Measurements from ENCODE around the gene MSI2. TPM values are rescaled to one million over a fixed set of nuclear protein-coding genes. Genes with fewer than 3 reads are reported as not detected.

The MSI2 gene
- total RNA-seq, 2 experiments from 2014 or later: 131 to 164 TPM

DNA sequence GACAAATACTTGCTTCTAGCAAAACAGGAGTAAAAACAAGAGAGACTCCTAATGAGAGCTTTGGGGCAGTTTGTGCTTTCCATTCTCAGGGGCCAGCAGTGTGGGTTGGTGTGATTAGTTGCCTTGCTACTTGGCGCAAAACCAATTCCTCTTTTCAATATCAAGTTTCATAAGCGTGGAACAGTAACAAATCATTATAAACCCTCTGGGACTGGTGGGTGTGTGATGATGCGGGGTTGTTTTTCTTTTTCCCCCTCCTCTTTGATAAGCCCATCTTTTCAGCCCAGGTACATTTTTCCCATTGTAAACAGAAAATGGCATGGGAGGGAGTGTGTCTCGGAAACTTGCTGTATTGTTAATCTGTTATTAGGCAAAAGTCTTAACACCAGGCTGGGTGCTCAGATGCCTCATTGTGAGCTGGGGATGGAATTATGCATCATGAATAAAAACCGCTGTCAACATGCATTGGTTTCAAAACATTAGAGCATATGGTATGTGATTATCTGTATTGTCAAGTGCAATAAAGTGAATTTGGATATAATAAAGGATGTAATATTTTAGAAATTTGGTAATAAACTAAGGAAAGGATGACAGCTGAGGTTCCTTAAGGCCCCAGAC, 322.4 kb downstream of the MSI2 start:
- no peaks in the 10 kb centered on the region for H3K79me2 ChIP-seq (ENCODE audit: insufficient read depth, low read depth, low read length)
- POLR2A ChIA-PET: no interaction called here
- H4K20me1 ChIP-seq (ENCODE audit: insufficient read depth, low read length): no peaks in the 10 kb centered on the region
- DNase-seq (ENCODE audit: low spot score): no peak
- no peak for TF ChIP-seq EZH2phosphoT487 (IDR thresholded peaks at IDR 0.05; ENCODE audit: borderline replicate concordance, low read depth, low read length)
- TF ChIP-seq, protein P1, sequence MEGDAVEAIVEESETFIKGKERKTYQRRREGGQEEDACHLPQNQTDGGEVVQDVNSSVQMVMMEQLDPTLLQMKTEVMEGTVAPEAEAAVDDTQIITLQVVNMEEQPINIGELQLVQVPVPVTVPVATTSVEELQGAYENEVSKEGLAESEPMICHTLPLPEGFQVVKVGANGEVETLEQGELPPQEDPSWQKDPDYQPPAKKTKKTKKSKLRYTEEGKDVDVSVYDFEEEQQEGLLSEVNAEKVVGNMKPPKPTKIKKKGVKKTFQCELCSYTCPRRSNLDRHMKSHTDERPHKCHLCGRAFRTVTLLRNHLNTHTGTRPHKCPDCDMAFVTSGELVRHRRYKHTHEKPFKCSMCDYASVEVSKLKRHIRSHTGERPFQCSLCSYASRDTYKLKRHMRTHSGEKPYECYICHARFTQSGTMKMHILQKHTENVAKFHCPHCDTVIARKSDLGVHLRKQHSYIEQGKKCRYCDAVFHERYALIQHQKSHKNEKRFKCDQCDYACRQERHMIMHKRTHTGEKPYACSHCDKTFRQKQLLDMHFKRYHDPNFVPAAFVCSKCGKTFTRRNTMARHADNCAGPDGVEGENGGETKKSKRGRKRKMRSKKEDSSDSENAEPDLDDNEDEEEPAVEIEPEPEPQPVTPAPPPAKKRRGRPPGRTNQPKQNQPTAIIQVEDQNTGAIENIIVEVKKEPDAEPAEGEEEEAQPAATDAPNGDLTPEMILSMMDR (conservative IDR thresholded peaks at IDR 0.05; ENCODE audit: low read length): no peak
- no peak overlapping the region for H3K4me3 ChIP-seq (ENCODE audit: low read depth, low read length, poor library complexity, severe bottlenecking)
- H3K4me2 ChIP-seq (ENCODE audit: low read length): no peak overlapping the region
- no peak overlapping the region for H3K27ac ChIP-seq (ENCODE audit: low read depth, low read length, poor library complexity, severe bottlenecking)
- no TSS peak for BruUV-seq (replicated peaks)
- H3K9me2 ChIP-seq (ENCODE audit: insufficient read depth, low read length): no peaks in the 10 kb centered on the region
- no peaks in the 10 kb centered on the region for H3K36me3 ChIP-seq (ENCODE audit: insufficient read depth, low read length)
- CTCF ChIA-PET (ENCODE audit: unreplicated experiment): no interaction called here
- H3K9me3 ChIP-seq (ENCODE audit: low read length): no peaks in the 10 kb centered on the region
- no peaks in the 10 kb centered on the region for H3K4me1 ChIP-seq (ENCODE audit: insufficient read depth, low read length, poor library complexity, severe bottlenecking)
- H2AFZ ChIP-seq (ENCODE audit: low read length): no peak overlapping the region
- intact Hi-C loops (cut with micrococcal nuclease; ENCODE audit: unreplicated experiment): no loop called here

DNA sequence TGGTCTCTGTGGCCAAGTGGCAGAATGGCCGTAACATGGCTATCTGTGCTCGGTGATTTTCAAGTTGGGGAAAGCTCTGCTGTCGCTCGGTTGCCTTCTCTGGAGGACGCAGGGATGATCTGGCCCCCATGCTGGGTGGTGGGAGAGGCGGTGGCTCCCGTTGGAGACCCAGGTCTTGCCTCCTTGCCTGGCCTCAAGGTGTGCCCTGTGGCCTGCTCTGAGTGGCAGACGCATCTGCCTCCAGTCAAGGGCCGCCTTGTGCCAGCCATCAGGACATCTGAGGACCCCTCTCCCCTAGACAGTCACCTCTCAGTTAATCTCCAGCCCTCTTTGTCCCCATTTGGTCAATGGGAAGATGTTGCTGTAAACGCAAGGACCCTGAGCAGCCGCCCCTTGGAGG, 322.9 kb downstream of the MSI2 start:
- Histone ChIP-seq H3K4me1 (ENCODE audit: insufficient read depth, low read length, poor library complexity, severe bottlenecking) (no peaks in the 10 kb centered on the region), H3K36me3 (ENCODE audit: insufficient read depth, low read length) (no peaks in the 10 kb centered on the region), H3K9me3 (ENCODE audit: low read length) (no peaks in the 10 kb centered on the region), H3K9me2 (ENCODE audit: insufficient read depth, low read length) (no peaks in the 10 kb centered on the region), H4K20me1 (ENCODE audit: insufficient read depth, low read length) (no peaks in the 10 kb centered on the region), H3K79me2 (ENCODE audit: insufficient read depth, low read depth, low read length) (no peaks in the 10 kb centered on the region), H2AFZ (ENCODE audit: low read length) (no peak overlapping the region), H3K4me2 (ENCODE audit: low read length) (no peak overlapping the region), H3K4me3 (ENCODE audit: low read depth, low read length, poor library complexity, severe bottlenecking) (no peak overlapping the region), H3K27ac (ENCODE audit: low read depth, low read length, poor library complexity, severe bottlenecking) (no peak overlapping the region)
- no peak for DNase-seq (ENCODE audit: low spot score)
- TF ChIP-seq EZH2phosphoT487 (IDR thresholded peaks at IDR 0.05; ENCODE audit: borderline replicate concordance, low read depth, low read length): no peak
- TF ChIP-seq, protein P1 (conservative IDR thresholded peaks at IDR 0.05; ENCODE audit: low read length): no peak
- ChIA-PET POLR2A (no interaction called here), CTCF (ENCODE audit: unreplicated experiment) (no interaction called here)
- BruUV-seq (replicated peaks): no TSS peak
- intact Hi-C loops (cut with micrococcal nuclease; ENCODE audit: unreplicated experiment): no loop called here

DNA sequence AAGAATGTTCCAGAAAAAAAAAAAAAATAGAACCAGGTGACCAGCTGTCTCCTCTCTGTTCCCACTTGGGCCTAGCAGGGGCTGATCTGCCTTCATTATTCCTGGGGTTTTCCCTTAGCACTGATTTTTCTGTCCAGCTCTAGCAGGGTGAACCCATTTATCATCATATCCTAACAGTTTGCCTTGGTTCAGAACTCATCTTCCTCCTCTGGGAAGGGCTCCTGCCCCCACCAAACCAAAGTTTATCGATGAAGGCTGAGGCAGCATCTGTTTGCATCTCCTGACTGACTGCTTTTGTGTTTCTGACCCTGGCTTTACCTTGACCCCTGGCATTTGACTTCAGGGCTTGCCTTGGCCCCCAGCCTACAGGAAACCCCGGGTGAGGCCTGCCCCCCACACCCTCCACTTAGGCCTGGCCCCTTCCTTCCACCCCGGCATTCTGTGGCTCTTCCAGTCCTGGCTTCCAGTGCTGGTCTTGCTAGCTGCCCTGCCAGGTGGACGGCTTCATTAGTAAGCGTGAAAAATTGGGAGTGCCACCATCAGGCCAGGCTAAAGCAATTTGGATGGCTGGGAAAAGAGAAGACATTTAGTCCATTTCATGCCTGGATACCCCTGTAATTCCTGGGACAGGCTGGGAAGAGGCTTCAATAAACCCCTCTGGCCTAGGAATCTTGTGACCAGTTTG, 323.9 kb downstream of the MSI2 start:
- CTCF ChIA-PET (ENCODE audit: unreplicated experiment): no interaction called here
- intact Hi-C loops (cut with micrococcal nuclease; ENCODE audit: unreplicated experiment): no loop called here
- no TSS peak for BruUV-seq (replicated peaks)

More for the DNA sequence above, 323.9 kb downstream of the MSI2 start:
- H2AFZ ChIP-seq (ENCODE audit: low read length): no peak overlapping the region
- peaks cover 8% of the 10 kb centered on the region for H3K4me1 ChIP-seq (ENCODE audit: insufficient read depth, low read length, poor library complexity, severe bottlenecking)
- no peak overlapping the region for H3K27ac ChIP-seq (ENCODE audit: low read depth, low read length, poor library complexity, severe bottlenecking)
- H3K9me2 ChIP-seq (ENCODE audit: insufficient read depth, low read length): no peaks in the 10 kb centered on the region
- no peaks in the 10 kb centered on the region for H4K20me1 ChIP-seq (ENCODE audit: insufficient read depth, low read length)
- no peaks in the 10 kb centered on the region for H3K9me3 ChIP-seq (ENCODE audit: low read length)
- POLR2A ChIA-PET: no interaction called here
- no peak overlapping the region for H3K4me2 ChIP-seq (ENCODE audit: low read length)
- no peak for TF ChIP-seq EZH2phosphoT487 (IDR thresholded peaks at IDR 0.05; ENCODE audit: borderline replicate concordance, low read depth, low read length)
- TF ChIP-seq, protein P1 (conservative IDR thresholded peaks at IDR 0.05; ENCODE audit: low read length): no peak
- no peaks in the 10 kb centered on the region for H3K36me3 ChIP-seq (ENCODE audit: insufficient read depth, low read length)
- H3K4me3 ChIP-seq (ENCODE audit: low read depth, low read length, poor library complexity, severe bottlenecking): no peak overlapping the region
- no peak for DNase-seq (ENCODE audit: low spot score)
- H3K79me2 ChIP-seq (ENCODE audit: insufficient read depth, low read depth, low read length): no peaks in the 10 kb centered on the region
